ENCODE data around the gene SPATA32. TPM values are rescaled to one million over a fixed set of nuclear protein-coding genes. Genes with fewer than 3 reads are reported as not detected.

The SPATA32 gene
- total RNA-seq, 2 donors from 2014 or later = 1.4 to 1.7 TPM

GRCh38 chr17:45274033-45274432, 12.1 kb upstream of the SPATA32 start:
- no peaks in the 10 kb centered on the region for H3K9me3 Mint-ChIP-seq
- peaks cover 38% of the 10 kb centered on the region for H3K4me1 Mint-ChIP-seq (ENCODE audit: low read depth)
- H3K27ac Mint-ChIP-seq = no peak overlapping the region
- DNase-seq (no peak), ATAC-seq (replicated peaks in 1 of 2) (no peak)
- no peak overlapping the region for H3K4me3 Mint-ChIP-seq
- H3K36me3 Mint-ChIP-seq (ENCODE audit: insufficient read depth in 2 of 2) = peaks cover 9 to 21% of the 10 kb centered on the region in 2 donors
- H3K27me3 Mint-ChIP-seq (ENCODE audit: low read depth) = no peaks in the 10 kb centered on the region

- H3K36me3 Mint-ChIP-seq (ENCODE audit: insufficient read depth in 2 of 2) = peaks cover 7 to 23% of the 10 kb centered on the region in 2 donors
- peaks cover 35% of the 10 kb centered on the region for H3K4me1 Mint-ChIP-seq (ENCODE audit: low read depth)
These were observed 11.7 kb upstream of the SPATA32 start for GRCh38 chr17:45273551-45273957.

GRCh38 chr17:45271603-45272002, 9.7 kb upstream of the SPATA32 start:
- DNase-seq (no peak), ATAC-seq (replicated peaks in 1 of 2) (no peak)
- Mint-ChIP-seq H3K4me1 (ENCODE audit: low read depth) (peaks cover 28% of the 10 kb centered on the region), H3K36me3 (ENCODE audit: insufficient read depth in 2 of 2) (peaks cover 8 to 28% of the 10 kb centered on the region in 2 donors), H3K4me3 (no peak overlapping the region), H3K27me3 (ENCODE audit: low read depth) (no peaks in the 10 kb centered on the region), H3K9me3 (no peaks in the 10 kb centered on the region), H3K27ac (peak overlapping the region; percentile 63)

More at GRCh38 chr17:45273551-45273957, 11.7 kb upstream of the SPATA32 start:
- no peak for ATAC-seq (replicated peaks in 1 of 2)
- no peak for DNase-seq
- no peaks in the 10 kb centered on the region for H3K9me3 Mint-ChIP-seq
- H3K27me3 Mint-ChIP-seq (ENCODE audit: low read depth) = no peaks in the 10 kb centered on the region
- no peak overlapping the region for H3K4me3 Mint-ChIP-seq
- no peak overlapping the region for H3K27ac Mint-ChIP-seq

- Mint-ChIP-seq H3K9me3 (no peaks in the 10 kb centered on the region), H3K4me3 (no peak overlapping the region), H3K4me1 (ENCODE audit: low read depth) (peaks cover 28% of the 10 kb centered on the region), H3K27me3 (ENCODE audit: low read depth) (no peaks in the 10 kb centered on the region), H3K27ac (peak overlapping the region; percentile 30), H3K36me3 (ENCODE audit: insufficient read depth in 2 of 2) (peaks cover 8 to 28% of the 10 kb centered on the region in 2 donors)
- peak; percentile 61 to 63 for DNase-seq
- ATAC-seq (replicated peaks in 1 of 2) = peak; percentile 62
These were observed 9.0 kb upstream of the SPATA32 start for GRCh38 chr17:45270828-45271418.

GRCh38 chr17:45269912-45270311, 8.0 kb upstream of the SPATA32 start:
- peak; percentile 16 to 21 for ATAC-seq (replicated peaks in 1 of 2)
- Mint-ChIP-seq H3K9me3 (no peaks in the 10 kb centered on the region), H3K27me3 (ENCODE audit: low read depth) (no peaks in the 10 kb centered on the region), H3K36me3 (ENCODE audit: insufficient read depth in 2 of 2) (peaks cover 8 to 31% of the 10 kb centered on the region in 2 donors), H3K27ac (peak overlapping the region; percentile 83), H3K4me1 (ENCODE audit: low read depth) (peaks cover 31% of the 10 kb centered on the region), H3K4me3 (no peak overlapping the region)
- DNase-seq = no peak

GRCh38 chr17:45267436-45268055, 5.7 kb upstream of the SPATA32 start:
- H3K4me3 Mint-ChIP-seq = no peak overlapping the region
- H3K9me3 Mint-ChIP-seq = no peaks in the 10 kb centered on the region
- DNase-seq (no peak), ATAC-seq (replicated peaks in 1 of 2) (no peak)
- H3K4me1 Mint-ChIP-seq (ENCODE audit: low read depth) = peaks cover 35% of the 10 kb centered on the region
- H3K27ac Mint-ChIP-seq = peak overlapping the region; percentile 20
- no peaks in the 10 kb centered on the region for H3K27me3 Mint-ChIP-seq (ENCODE audit: low read depth)
- H3K36me3 Mint-ChIP-seq (ENCODE audit: insufficient read depth in 2 of 2) = peaks cover 6 to 31% of the 10 kb centered on the region in 2 donors

- H3K4me3 Mint-ChIP-seq = no peak overlapping the region
- ATAC-seq (replicated peaks in 1 of 2) (no peak), DNase-seq (no peak)
- no peak overlapping the region for H3K27ac Mint-ChIP-seq
- peaks cover 42% of the 10 kb centered on the region for H3K4me1 Mint-ChIP-seq (ENCODE audit: low read depth)
- H3K36me3 Mint-ChIP-seq (ENCODE audit: insufficient read depth in 2 of 2) = peaks cover 6 to 24% of the 10 kb centered on the region in 2 donors
- no peaks in the 10 kb centered on the region for H3K9me3 Mint-ChIP-seq
- H3K27me3 Mint-ChIP-seq (ENCODE audit: low read depth) = no peaks in the 10 kb centered on the region
These were observed 4.6 kb upstream of the SPATA32 start for GRCh38 chr17:45266372-45266926.

- H3K36me3 Mint-ChIP-seq (ENCODE audit: insufficient read depth in 2 of 2) = peaks cover 4 to 24% of the 10 kb centered on the region in 2 donors
- ATAC-seq (replicated peaks in 1 of 2) (no peak), DNase-seq (no peak)
- no peak overlapping the region for H3K4me3 Mint-ChIP-seq
- no peak overlapping the region for H3K27ac Mint-ChIP-seq
- H3K27me3 Mint-ChIP-seq (ENCODE audit: low read depth) = no peaks in the 10 kb centered on the region
- peaks cover 46% of the 10 kb centered on the region for H3K4me1 Mint-ChIP-seq (ENCODE audit: low read depth)
- H3K9me3 Mint-ChIP-seq = no peaks in the 10 kb centered on the region
These were observed 3.9 kb upstream of the SPATA32 start for GRCh38 chr17:45265821-45266220.

GRCh38 chr17:45264988-45265387, 3.1 kb upstream of the SPATA32 start:
- peaks cover 40% of the 10 kb centered on the region for H3K4me1 Mint-ChIP-seq (ENCODE audit: low read depth)
- no peak overlapping the region for H3K27ac Mint-ChIP-seq
- DNase-seq = no peak
- H3K36me3 Mint-ChIP-seq (ENCODE audit: insufficient read depth in 2 of 2) = peaks cover 3 to 20% of the 10 kb centered on the region in 2 donors
- no peaks in the 10 kb centered on the region for H3K9me3 Mint-ChIP-seq
- no peak for ATAC-seq (replicated peaks in 1 of 2)
- no peak overlapping the region for H3K4me3 Mint-ChIP-seq
- no peaks in the 10 kb centered on the region for H3K27me3 Mint-ChIP-seq (ENCODE audit: low read depth)

- Mint-ChIP-seq H3K36me3 (ENCODE audit: insufficient read depth in 2 of 2) (peaks cover 3 to 16% of the 10 kb centered on the region in 2 donors), H3K4me3 (no peak overlapping the region), H3K27ac (no peak overlapping the region), H3K4me1 (ENCODE audit: low read depth) (peaks cover 38% of the 10 kb centered on the region), H3K27me3 (ENCODE audit: low read depth) (no peaks in the 10 kb centered on the region), H3K9me3 (no peaks in the 10 kb centered on the region)
- DNase-seq = no peak
- no peak for ATAC-seq (replicated peaks in 1 of 2)
These were observed 2.5 kb upstream of the SPATA32 start for GRCh38 chr17:45264430-45264829.

GRCh38 chr17:45263477-45263860, 1.6 kb upstream of the SPATA32 start:
- DNase-seq (no peak), ATAC-seq (replicated peaks in 1 of 2) (no peak)
- H3K4me3 Mint-ChIP-seq = peak overlapping the region; percentile 5 to 79
- H3K27ac Mint-ChIP-seq = no peak overlapping the region
- H3K4me1 Mint-ChIP-seq (ENCODE audit: low read depth) = peaks cover 38% of the 10 kb centered on the region
- peaks cover 2 to 10% of the 10 kb centered on the region in 2 donors for H3K36me3 Mint-ChIP-seq (ENCODE audit: insufficient read depth in 2 of 2)
- H3K27me3 Mint-ChIP-seq (ENCODE audit: low read depth) = no peaks in the 10 kb centered on the region
- no peaks in the 10 kb centered on the region for H3K9me3 Mint-ChIP-seq

- H3K27ac Mint-ChIP-seq = peak overlapping the region; percentile 5
- no peaks in the 10 kb centered on the region for H3K9me3 Mint-ChIP-seq
- peaks cover 37% of the 10 kb centered on the region for H3K4me1 Mint-ChIP-seq (ENCODE audit: low read depth)
- ATAC-seq (replicated peaks in 1 of 2) (peak in 1 of 2 donors; percentile 2), DNase-seq (no peak)
- H3K4me3 Mint-ChIP-seq = peak overlapping the region; percentile 74 to 79
- H3K27me3 Mint-ChIP-seq (ENCODE audit: low read depth) = no peaks in the 10 kb centered on the region
- H3K36me3 Mint-ChIP-seq (ENCODE audit: insufficient read depth in 2 of 2) = peaks cover 2 to 9% of the 10 kb centered on the region in 2 donors
These were observed 902 bp upstream of the SPATA32 start for GRCh38 chr17:45262516-45263476.

Measured in activated T-cell treated with anti-CD3 and anti-CD28 coated beads, Interleukin-2, amount 50 U/mL, for 72 hours (primary cell).